Measurements from ENCODE around the gene TPCN2. TPM values are rescaled to one million over a fixed set of nuclear protein-coding genes. Genes with fewer than 3 reads are reported as not detected.

The TPCN2 gene
- total RNA-seq, 1 experiment from 2014 or later: 16.3 TPM

DNA sequence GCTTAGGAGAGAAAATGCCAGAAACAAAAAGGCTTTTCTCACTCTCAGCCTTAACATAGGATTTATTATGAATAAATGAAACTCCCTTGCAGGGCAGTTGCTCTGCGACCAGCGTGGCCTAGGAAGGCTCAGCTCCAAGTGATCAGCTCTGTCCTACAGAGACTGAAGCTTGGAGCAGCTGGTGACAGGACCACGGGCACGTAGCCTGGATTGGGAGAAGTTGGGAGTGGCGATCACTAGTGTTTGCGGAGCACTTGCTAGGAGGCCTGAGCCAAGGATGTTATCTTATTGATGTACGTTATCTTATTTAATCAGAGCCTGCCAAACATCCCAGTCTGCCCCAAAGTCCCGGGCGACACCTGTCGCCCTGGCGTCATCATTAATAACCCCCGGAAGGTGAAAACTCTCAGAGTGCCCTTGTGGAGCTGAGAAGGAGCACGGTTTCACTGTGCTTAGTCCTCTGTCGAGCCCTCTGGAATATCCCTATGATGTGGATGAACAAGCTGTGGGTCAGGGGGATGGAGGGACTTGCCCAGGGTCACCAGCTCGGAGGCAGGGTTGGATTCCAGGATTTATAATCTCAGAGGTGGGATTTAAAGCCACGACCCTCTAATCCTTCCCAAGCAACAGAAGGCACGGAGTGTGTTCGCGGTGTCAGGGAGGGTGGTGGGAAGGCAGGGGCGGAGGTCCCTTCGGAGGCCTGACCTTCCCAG lies 66.2 kb downstream of the TPCN2 start:
- POLR2A ChIA-PET: interaction anchor here (1.0 kb wide), 2 partner anchors 527 to 534 kb away, joined by 3 to 4 read pairs; no protein-coding TSS in a partner anchor
- peaks cover 10% of the 10 kb centered on the region for H3K9me3 Mint-ChIP-seq (ENCODE audit: unreplicated experiment)

DNA sequence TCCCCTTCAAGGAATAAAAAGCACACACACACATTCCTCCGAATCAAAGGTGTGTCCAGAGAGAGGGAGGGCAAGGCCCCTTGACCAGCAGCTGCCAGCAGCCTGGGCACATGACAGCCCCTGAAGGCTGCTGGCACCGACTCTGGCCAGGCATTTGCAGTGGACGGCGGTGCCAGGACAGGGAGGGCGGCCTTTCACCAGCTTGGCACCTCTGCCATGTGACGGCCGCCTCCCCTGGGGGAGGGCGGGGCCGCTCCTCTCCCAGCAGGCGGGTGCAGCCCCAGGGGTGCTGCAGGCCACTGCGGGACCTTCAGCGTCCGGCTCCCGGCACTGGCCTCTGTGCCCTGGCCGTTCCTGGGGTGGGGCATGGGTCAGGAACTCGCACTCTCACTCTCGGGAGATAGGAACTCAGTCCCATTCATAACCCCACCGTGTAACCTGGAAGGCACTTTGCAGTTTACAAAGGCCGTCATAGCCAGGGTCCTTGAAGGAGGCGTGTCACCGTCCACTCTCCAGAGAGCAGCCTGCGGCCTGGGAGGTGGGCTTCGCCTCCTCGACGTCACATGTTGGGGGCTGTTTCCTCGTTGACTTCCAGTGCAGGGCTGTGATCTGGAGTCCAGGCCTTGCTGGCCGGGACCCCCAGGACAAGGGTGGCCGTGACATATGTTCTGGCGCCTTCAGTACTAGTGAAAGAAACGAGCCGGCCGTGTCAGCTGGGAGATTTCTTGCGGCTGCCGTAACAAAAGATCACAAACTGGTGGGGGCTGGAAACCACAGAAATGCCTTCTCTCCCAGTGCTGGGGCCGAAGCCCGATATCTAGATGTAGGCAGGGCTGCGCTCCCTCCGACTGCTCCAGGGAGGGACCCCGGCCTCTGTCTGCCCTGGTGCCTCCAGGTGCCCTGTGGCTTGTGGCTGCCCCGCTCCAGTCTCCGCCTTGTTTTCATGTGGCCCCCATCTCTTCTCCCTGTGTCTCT lies 67.1 kb downstream of the TPCN2 start:
- no peaks in the 10 kb centered on the region for H3K36me3 Mint-ChIP-seq (ENCODE audit: insufficient read depth, unreplicated experiment)
- peaks cover 1% of the 10 kb centered on the region for H3K9me3 Mint-ChIP-seq (ENCODE audit: unreplicated experiment)
- H3K4me1 Mint-ChIP-seq (ENCODE audit: insufficient read depth, unreplicated experiment): peaks cover 1% of the 10 kb centered on the region
- no peak overlapping the region for H3K27ac Mint-ChIP-seq (ENCODE audit: low read depth, unreplicated experiment)
- H3K27me3 Mint-ChIP-seq (ENCODE audit: insufficient read depth, unreplicated experiment): no peaks in the 10 kb centered on the region
- intact Hi-C loops (cut with micrococcal nuclease): no loop called here
- CTCF ChIA-PET: interaction anchor here (0.8 to 2.4 kb wide), 4 partner anchors 15 to 529 kb away, joined by 3 to 8 read pairs (median 5); no protein-coding TSS in a partner anchor
- POLR2A ChIA-PET: interaction anchor here (1.0 kb wide), 1 partner anchor 526 kb away, joined by 4 read pairs; no protein-coding TSS in a partner anchor
- no peak overlapping the region for H3K4me3 Mint-ChIP-seq (ENCODE audit: unreplicated experiment)
- DNase-seq (ENCODE audit: unreplicated experiment): peak; percentile 21
- TF ChIP-seq, protein P1, sequence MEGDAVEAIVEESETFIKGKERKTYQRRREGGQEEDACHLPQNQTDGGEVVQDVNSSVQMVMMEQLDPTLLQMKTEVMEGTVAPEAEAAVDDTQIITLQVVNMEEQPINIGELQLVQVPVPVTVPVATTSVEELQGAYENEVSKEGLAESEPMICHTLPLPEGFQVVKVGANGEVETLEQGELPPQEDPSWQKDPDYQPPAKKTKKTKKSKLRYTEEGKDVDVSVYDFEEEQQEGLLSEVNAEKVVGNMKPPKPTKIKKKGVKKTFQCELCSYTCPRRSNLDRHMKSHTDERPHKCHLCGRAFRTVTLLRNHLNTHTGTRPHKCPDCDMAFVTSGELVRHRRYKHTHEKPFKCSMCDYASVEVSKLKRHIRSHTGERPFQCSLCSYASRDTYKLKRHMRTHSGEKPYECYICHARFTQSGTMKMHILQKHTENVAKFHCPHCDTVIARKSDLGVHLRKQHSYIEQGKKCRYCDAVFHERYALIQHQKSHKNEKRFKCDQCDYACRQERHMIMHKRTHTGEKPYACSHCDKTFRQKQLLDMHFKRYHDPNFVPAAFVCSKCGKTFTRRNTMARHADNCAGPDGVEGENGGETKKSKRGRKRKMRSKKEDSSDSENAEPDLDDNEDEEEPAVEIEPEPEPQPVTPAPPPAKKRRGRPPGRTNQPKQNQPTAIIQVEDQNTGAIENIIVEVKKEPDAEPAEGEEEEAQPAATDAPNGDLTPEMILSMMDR (IDR thresholded peaks at IDR 0.05; ENCODE audit: unreplicated experiment): no peak
- BruUV-seq (replicated peaks): no TSS peak

More for the DNA sequence above, 66.2 kb downstream of the TPCN2 start:
- TF ChIP-seq, protein P1 (IDR thresholded peaks at IDR 0.05; ENCODE audit: unreplicated experiment): no peak
- Mint-ChIP-seq H3K4me3 (ENCODE audit: unreplicated experiment) (no peak overlapping the region), H3K27ac (ENCODE audit: low read depth, unreplicated experiment) (no peak overlapping the region), H3K27me3 (ENCODE audit: insufficient read depth, unreplicated experiment) (peaks cover 9% of the 10 kb centered on the region), H3K36me3 (ENCODE audit: insufficient read depth, unreplicated experiment) (no peaks in the 10 kb centered on the region), H3K4me1 (ENCODE audit: insufficient read depth, unreplicated experiment) (no peaks in the 10 kb centered on the region)
- no TSS peak for BruUV-seq (replicated peaks)
- intact Hi-C loops (cut with micrococcal nuclease): no loop called here
- no peak for DNase-seq (ENCODE audit: unreplicated experiment)
- CTCF ChIA-PET: interaction anchor here (0.8 to 2.4 kb wide), 6 partner anchors 14 to 560 kb away, joined by 3 to 8 read pairs (median 3); no protein-coding TSS in a partner anchor

DNA sequence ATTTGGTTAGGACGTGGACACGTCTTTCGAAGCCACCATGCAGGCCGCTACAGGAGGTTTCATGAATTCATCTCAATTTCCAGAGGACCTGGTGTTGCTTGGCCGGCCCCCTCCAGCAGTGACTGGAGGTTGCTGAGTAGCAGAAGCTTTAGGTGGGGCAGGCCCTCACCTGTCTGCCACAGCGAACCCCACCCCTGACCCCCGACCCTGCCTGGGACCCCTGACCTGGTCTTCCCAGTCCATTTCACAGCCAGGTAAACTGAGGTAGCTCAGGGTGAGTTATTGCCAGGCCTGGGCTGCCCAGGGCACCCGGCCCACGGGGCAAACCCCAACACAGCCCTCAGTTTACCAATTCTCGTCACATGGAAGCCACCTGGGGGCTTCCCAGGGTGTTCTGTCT lies 67.9 kb downstream of the TPCN2 start:
- CTCF ChIA-PET: no interaction called here
- H3K4me3 Mint-ChIP-seq (ENCODE audit: unreplicated experiment): no peak overlapping the region

More for the DNA sequence above, 67.9 kb downstream of the TPCN2 start:
- no peaks in the 10 kb centered on the region for H3K27me3 Mint-ChIP-seq (ENCODE audit: insufficient read depth, unreplicated experiment)
- H3K9me3 Mint-ChIP-seq (ENCODE audit: unreplicated experiment): no peaks in the 10 kb centered on the region
- no peak for DNase-seq (ENCODE audit: unreplicated experiment)
- POLR2A ChIA-PET: no interaction called here
- H3K4me1 Mint-ChIP-seq (ENCODE audit: insufficient read depth, unreplicated experiment): peaks cover 9% of the 10 kb centered on the region
- H3K36me3 Mint-ChIP-seq (ENCODE audit: insufficient read depth, unreplicated experiment): no peaks in the 10 kb centered on the region
- H3K27ac Mint-ChIP-seq (ENCODE audit: low read depth, unreplicated experiment): no peak overlapping the region
- intact Hi-C loops (cut with micrococcal nuclease): no loop called here
- TF ChIP-seq, protein P1 (IDR thresholded peaks at IDR 0.05; ENCODE audit: unreplicated experiment): no peak
- BruUV-seq (replicated peaks): no TSS peak

Data from MCF 10A (cell line).